HCT116 (cell line): ENCODE results near the gene CTSE. TPM values are rescaled to one million over a fixed set of nuclear protein-coding genes. Genes with fewer than 3 reads are reported as not detected.

ENCODE experiments used
- ATAC-seq: fragments of 200-7000 bp; cut with Tn5 transposase; 2 replicates; pipeline ENCODE4 v1.9.1; 2020; ENCODE audit warnings: mild to moderate bottlenecking, moderate library complexity
- BruUV-seq: library from RNA; stranded (reverse); fragments of 400-500 nt; replicated peaks from 2 replicates; lab custom pipeline; 2021; lab: Mats Ljungman, UMichigan
- CTCF ChIA-PET: fragments of 300-600 bp; sonication (Branson Sonifier 250); formaldehyde crosslinking; loops from one replicate; lab custom pipeline; 2021; ENCODE audit warnings: antibody characterized with exemption; lab: Charles Lee
- POLR2A ChIA-PET: fragments of 300-600, 350-600 bp; sonication (Branson Sonifier 250); formaldehyde crosslinking; loops from one replicate; lab custom pipeline; 2021; ENCODE audit warnings: antibody characterized with exemption; lab: Charles Lee
- RAD21 ChIA-PET, 2 experiments: fragments of 300-600 bp; sonication (Branson Sonifier 250); formaldehyde crosslinking; loops; one replicate each; lab custom pipeline; 2023; ENCODE audit warnings: low total read pairs in 2 of 2; ENCODE audit not compliant: uncharacterized antibody in 2 of 2, unreplicated experiment in 2 of 2, low non-redundant PET in 1 of 2; lab: Charles Lee
- DNase-seq: peaks from one replicate; pipeline ENCODE4 v3.0.0-alpha.2; 2010; ENCODE audit warnings: low read depth, low spot score
- H2AFZ ChIP-seq: fragments of 200-600 bp; shearing (Covaris generic), sonication (generic); 2 replicates; pipeline ENCODE4 v1.6.1; 2017; ENCODE audit warnings: low read depth, mixed run types, mixed read lengths, antibody characterized with exemption, low read length; ENCODE audit not compliant: poor library complexity, severe bottlenecking
- H3K27ac ChIP-seq: 2 replicates; pipeline ENCODE4 v1.5.1; 2012; ENCODE audit warnings: low read depth, low read length
- H3K27me3 ChIP-seq: fragments of 200-600 bp; sonication (generic); 2 replicates; pipeline ENCODE4 v1.6.1; 2016; ENCODE audit warnings: mixed run types, low read length, mixed read lengths; ENCODE audit not compliant: insufficient read depth
- H3K36me3 ChIP-seq, 2 experiments: fragments of 200-500 bp in 1 of 2; fragments of 200-600 bp in 1 of 2; sonication (Bioruptor generic) in 1 of 2; sonication (generic) in 1 of 2; 2 replicates each; pipeline versions ENCODE4 v1.5.1 to v1.6.1; 2014 to 2016; ENCODE audit warnings: low read length in 2 of 2, inconsistent platforms in 1 of 2, mixed read lengths in 1 of 2, mixed run types in 1 of 2; ENCODE audit not compliant: insufficient read depth in 2 of 2, control insufficient read depth in 1 of 2
- H3K4me1 ChIP-seq, 2 experiments: fragments of 200-600 bp in 1 of 2; sonication (generic) in 1 of 2; 2 replicates each; pipeline versions ENCODE4 v1.5.1 to v1.6.1; 2012 to 2017; ENCODE audit warnings: low read length in 2 of 2, inconsistent platforms in 1 of 2, mild to moderate bottlenecking in 1 of 2, mixed read lengths in 1 of 2, mixed run types in 1 of 2, moderate library complexity in 1 of 2; ENCODE audit not compliant: insufficient read depth in 2 of 2, control insufficient read depth in 1 of 2
- H3K4me2 ChIP-seq: fragments of 200-600 bp; sonication (generic); 2 replicates; pipeline ENCODE4 v1.6.1; 2017; ENCODE audit warnings: mixed run types, low read length, mixed read lengths
- H3K4me3 ChIP-seq, 2 experiments: fragments of 200-600 bp in 1 of 2; sonication (generic) in 1 of 2; replicated peaks in 1 of 2; 2 replicates each; pipeline ENCODE4 v1.5.1; 2011 to 2016; ENCODE audit warnings: low read length in 2 of 2, control low read depth in 1 of 2, low read depth in 1 of 2, mild to moderate bottlenecking in 1 of 2, mixed read lengths in 1 of 2, mixed run types in 1 of 2
- H3K79me2 ChIP-seq: fragments of 200-600 bp; sonication (generic); 2 replicates; pipeline ENCODE4 v1.6.1; 2017; ENCODE audit warnings: mild to moderate bottlenecking, mixed run types, low read length, moderate library complexity, mixed read lengths; ENCODE audit not compliant: insufficient read depth
- H3K9ac ChIP-seq: fragments of 200-600 bp; sonication (generic); 2 replicates; pipeline ENCODE4 v1.6.1; 2016; ENCODE audit warnings: low read length, mixed read lengths
- H3K9me2 ChIP-seq: fragments of 200-600 bp; sonication (generic), shearing (Covaris generic); 2 replicates; pipeline ENCODE4 v1.6.1; 2017; ENCODE audit warnings: mixed run types, mild to moderate bottlenecking, moderate library complexity; ENCODE audit not compliant: insufficient read depth
- H3K9me3 ChIP-seq, 2 experiments: fragments of 200-500 bp in 1 of 2; fragments of 200-600 bp in 1 of 2; sonication (Bioruptor generic) in 1 of 2; sonication (generic) in 1 of 2; 2 replicates each; pipeline ENCODE4 v1.6.1; 2014 to 2017; ENCODE audit warnings: low read length in 2 of 2, mixed read lengths in 2 of 2, inconsistent platforms in 1 of 2, low read depth in 1 of 2, mild to moderate bottlenecking in 1 of 2, mixed run types in 1 of 2, moderate library complexity in 1 of 2; ENCODE audit not compliant: control insufficient read depth in 1 of 2, insufficient read depth in 1 of 2
- H4K20me1 ChIP-seq: fragments of 200-600 bp; sonication (generic), shearing (Covaris generic); 2 replicates; pipeline ENCODE4 v1.6.1; 2017; ENCODE audit warnings: mixed run types, mild to moderate bottlenecking, moderate library complexity; ENCODE audit not compliant: insufficient read depth
- ATF3 ChIP-seq: IDR thresholded peaks from 2 replicates; pipeline ENCODE4 v1.6.1; 2012
- CBX3 ChIP-seq: IDR thresholded peaks from 2 replicates; pipeline ENCODE4 v1.6.1; 2012; ENCODE audit warnings: low read depth
- CTCF ChIP-seq, 3 experiments: fragments of 200-600 bp in 1 of 3; sonication (generic) in 1 of 3; IDR thresholded peaks in 2 of 3; conservative IDR thresholded peaks in 1 of 3; 2 replicates each; pipeline ENCODE4 v1.5.1; 2012 to 2017; ENCODE audit warnings: low read depth in 2 of 3, low read length in 2 of 3, antibody characterized with exemption in 1 of 3, borderline replicate concordance in 1 of 3, control low read depth in 1 of 3, mild to moderate bottlenecking in 1 of 3, mixed read lengths in 1 of 3, mixed run types in 1 of 3, moderate library complexity in 1 of 3; ENCODE audit not compliant: insufficient read depth in 1 of 3
- JUND ChIP-seq: IDR thresholded peaks from 2 replicates; pipeline ENCODE4 v1.6.1; 2012
- RAD21 ChIP-seq: IDR thresholded peaks from 2 replicates; pipeline ENCODE4 v1.6.1; 2012; ENCODE audit warnings: low read depth, mild to moderate bottlenecking
- SRF ChIP-seq: IDR thresholded peaks from 2 replicates; pipeline ENCODE4 v1.6.1; 2012; ENCODE audit warnings: low read depth
- ZBTB33 ChIP-seq: IDR thresholded peaks from 2 replicates; pipeline ENCODE4 v1.6.1; 2011; ENCODE audit warnings: mild to moderate bottlenecking, low read length, moderate library complexity; ENCODE audit not compliant: insufficient replicate concordance; ENCODE audit errors: extremely low read depth
- intact Hi-C: fragments of 100-400 bp; cut with micrococcal nuclease; formaldehyde crosslinking; loops from 2 replicates; pipeline ENCODE4 v1.10.0; 2022
- total RNA-seq: library from RNA; stranded (reverse); gene quantifications from one replicate; pipeline ENCODE4 v1.2.1, GENCODE V29; 2021; ENCODE audit not compliant: unreplicated experiment

CTSE gene
- total RNA-seq, 1 experiment from 2014 or later: 0.12 TPM

- BruUV-seq: no TSS peak
- DNase-seq: peak; percentile 68
- H3K27ac ChIP-seq: no peak overlapping the region
- POLR2A ChIA-PET: interaction anchor here (0.6 to 2.5 kb wide), 3 partner anchors 59 to 318 kb away, joined by 3 to 17 read pairs (median 7); no protein-coding TSS in a partner anchor
- H3K27me3 ChIP-seq: no peaks in the 10 kb centered on the region
- RAD21 ChIA-PET: interaction anchor here (0.6 to 2.9 kb wide), 16 partner anchors 27 to 386 kb away, joined by 3 to 75 read pairs (median 5); partner anchors contain the start of gene NUCKS1 (in 1 of the 2)
- H3K4me3 ChIP-seq: no peak overlapping the region
- CTCF ChIA-PET: interaction anchor here (0.6 to 6.6 kb wide), 52 partner anchors 9 to 448 kb away, joined by 3 to 339 read pairs (median 5); no protein-coding TSS in a partner anchor
- H3K9ac ChIP-seq: no peak overlapping the region
- no peaks in the 10 kb centered on the region for H4K20me1 ChIP-seq
- TF ChIP-seq CBX3: no peak
- TF ChIP-seq RAD21: peak; percentile 98
- TF ChIP-seq ZBTB33: no peak
- TF ChIP-seq SRF: no peak
- TF ChIP-seq ATF3: no peak
- TF ChIP-seq JUND: no peak
- TF ChIP-seq CTCF (IDR thresholded peaks at IDR 0.05 in 2 of 3, conservative IDR thresholded peaks at IDR 0.05 in 1 of 3; ENCODE audit: borderline replicate concordance in 1 of 3, insufficient read depth in 1 of 3, low read depth in 2 of 3, low read length in 2 of 3): peak; percentile 96 to 98 (median 97)
- peaks cover 6 to 10% of the 10 kb centered on the region in 2 experiments; a peak in 3 of 4 replicates for H3K4me1 ChIP-seq
- no peaks in the 10 kb centered on the region for H3K9me2 ChIP-seq
- H3K36me3 ChIP-seq: no peaks in the 10 kb centered on the region
- no peaks in the 10 kb centered on the region for H3K79me2 ChIP-seq
- intact Hi-C loops: loop anchor here (1.0 to 5.0 kb wide), 4 partner anchors 58 to 385 kb away; no protein-coding TSS in a partner anchor
- no peaks in the 10 kb centered on the region for H3K9me3 ChIP-seq
- no peak overlapping the region for H2AFZ ChIP-seq
- H3K4me2 ChIP-seq: peak overlapping the region; percentile 2; the same call in 1 of the 2 replicates
- ATAC-seq: peak; percentile 94
Observed at GRCh38 chr1:205977402-205978014, 46.2 kb downstream of the CTSE start.
